ENCODE measurements around the gene ATL3.
"Not testable (repeated sequence)": the region's sequence is repeated elsewhere in the genome, so short reads cannot be mapped to it uniquely, and the experiment has no call there.

ATL3 gene

DNA sequence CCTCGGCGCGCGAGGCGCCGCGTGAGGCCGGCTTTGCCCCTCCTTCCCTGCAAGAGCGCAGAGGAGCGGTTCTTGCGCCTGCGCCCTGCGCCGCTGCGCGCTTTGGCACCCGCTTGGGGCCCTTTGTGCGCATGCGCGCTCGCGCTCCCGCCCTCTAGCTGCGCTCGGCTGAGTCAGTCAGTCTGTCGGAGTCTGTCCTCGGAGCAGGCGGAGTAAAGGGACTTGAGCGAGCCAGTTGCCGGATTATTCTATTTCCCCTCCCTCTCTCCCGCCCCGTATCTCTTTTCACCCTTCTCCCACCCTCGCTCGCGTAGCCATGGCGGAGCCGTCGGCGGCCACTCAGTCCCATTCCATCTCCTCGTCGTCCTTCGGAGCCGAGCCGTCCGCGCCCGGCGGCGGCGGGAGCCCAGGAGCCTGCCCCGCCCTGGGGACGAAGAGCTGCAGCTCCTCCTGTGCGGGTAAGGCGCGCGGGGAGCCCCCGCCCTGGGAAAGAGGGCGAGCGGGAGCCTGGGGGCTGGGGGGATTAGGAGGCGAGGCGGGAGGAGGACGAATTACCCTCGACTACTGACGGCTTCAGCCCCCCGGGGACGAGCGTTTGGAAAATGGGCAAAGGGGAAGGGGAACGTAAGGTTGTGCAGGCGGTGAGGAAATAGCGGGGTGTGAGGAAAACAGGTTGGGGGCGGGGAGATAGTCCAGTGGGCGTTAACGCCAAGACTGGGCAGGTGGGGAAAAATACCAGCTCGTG is 10.3 kb upstream of the ATL3 start, which contains the start of gene RTN3:
RTN3 (plus strand) TSS at position 180 of the 745 bp plus-strand sequence; CDS start at position 317, 137 bp downstream.
- DNase-seq (ENCODE audit: low spot score): peak; percentile 98

DNA sequence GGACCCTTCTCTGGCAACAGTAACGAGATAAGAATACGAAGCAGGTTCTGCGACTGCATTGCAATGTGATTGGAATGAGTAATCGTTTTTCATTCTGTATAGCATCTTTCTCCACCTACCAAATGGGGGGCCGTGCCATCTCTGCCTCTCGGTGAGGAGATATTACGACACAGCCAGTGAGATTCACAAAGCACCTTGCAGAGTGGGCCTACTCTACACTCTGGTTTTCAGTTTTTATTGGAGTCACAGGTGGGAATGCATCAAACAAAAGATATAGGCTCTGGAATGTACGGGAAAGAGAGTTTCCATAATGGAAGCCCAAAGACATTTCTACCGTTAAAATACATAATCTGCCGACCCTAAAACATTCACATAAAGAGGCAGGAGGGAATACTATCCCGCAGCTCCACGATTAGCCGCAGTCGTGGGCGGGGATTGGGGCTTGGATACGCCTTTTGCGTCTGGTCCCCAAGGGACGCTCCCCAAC is 9.7 kb upstream of the ATL3 start:
- DNase-seq (ENCODE audit: low spot score): no peak

DNA sequence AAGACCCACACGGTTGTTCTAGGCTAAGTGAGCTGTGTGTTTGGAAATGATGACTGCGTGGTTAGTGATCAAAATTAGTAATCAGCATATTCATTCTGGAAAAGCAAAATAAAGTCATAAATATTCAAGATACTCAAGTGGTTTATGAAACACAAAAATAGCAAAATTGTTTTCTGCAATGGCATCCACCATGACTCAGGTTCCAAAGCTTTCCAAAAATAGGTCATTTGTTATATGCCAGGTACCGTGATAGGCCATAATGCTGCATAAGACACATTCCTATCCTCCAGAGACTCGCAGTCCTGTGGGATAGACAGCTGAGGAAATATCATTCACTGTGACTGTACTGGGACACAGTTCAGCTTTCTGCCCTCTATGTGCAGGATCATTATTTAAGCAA is 2.4 kb upstream of the ATL3 start:
- DNase-seq (ENCODE audit: low spot score): no peak

DNA sequence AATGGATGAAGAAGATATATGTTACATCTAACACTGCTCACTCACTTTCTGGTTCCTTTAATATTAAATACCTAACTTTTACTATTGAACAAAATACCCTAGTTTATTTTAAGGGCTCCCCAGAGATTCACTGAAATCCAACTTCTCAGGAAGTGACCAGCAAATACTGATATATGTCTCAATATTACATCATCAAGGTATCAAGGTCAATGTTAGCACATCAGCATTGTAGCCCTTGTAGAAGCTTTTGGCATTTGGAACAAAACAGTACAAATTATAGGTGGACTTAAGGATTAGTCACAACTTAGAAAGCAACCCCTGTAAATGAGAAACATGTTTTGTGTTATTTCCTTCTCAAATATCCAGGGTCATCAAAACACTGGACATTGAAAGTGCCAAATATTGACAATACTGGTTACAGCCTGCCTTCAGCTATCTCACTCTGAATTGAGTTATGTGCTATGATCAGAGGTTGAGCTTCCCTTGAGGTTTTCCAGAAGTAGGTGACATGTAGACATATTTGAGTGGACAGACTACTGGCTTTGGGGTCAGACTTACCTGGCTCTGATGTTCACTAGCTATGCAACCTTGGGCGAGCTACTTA is 1.9 kb upstream of the ATL3 start:
- DNase-seq (ENCODE audit: low spot score): no peak

- DNase-seq (ENCODE audit: low spot score): no peak
Observed at GRCh38 chr11:63672156-63672463, 934 bp upstream of the ATL3 start.

DNA sequence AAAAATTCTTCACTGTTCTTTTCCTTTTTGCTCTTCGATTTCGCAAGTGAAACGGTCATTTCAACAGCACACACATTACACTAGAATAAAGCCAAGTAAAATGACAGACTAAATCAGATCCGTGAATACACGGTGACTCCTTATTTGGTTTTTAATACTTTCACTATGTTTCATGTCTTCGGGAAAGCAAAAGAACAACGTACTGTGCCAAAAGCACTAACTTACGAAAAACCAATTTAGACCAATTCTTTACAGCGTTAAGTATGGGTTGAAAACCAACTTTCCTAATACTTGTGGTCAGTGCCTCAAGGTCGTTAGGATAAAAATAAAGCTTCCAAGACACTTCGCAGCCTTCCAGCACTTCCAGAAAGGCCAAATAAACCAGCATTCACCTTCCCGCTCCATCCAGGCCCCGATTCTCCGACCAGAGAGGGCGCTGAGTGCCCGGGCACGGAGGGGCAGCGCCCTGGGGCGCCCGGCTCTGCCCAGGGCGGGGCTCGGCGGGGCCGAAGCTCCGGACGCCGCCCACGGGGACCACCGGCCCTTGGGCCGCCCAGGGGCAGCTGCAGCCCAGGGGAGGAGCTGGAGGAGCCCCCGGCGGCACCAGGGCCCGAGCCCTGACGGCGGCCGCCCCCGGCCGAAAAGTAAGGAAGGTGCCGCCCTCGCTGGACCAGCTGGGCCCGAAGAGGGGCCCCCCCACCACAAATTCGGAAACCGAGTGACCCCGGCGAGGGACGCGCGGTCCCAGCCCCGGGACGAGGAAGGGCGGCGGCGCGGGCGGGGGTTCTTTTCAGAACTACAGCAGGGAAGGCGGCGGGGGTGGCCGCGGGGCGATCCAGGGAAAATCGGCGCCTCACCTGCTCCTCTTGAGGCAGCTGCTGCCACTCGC is 499 bp downstream of the ATL3 start:
- peak; percentile 74 for DNase-seq (ENCODE audit: low spot score)

DNA sequence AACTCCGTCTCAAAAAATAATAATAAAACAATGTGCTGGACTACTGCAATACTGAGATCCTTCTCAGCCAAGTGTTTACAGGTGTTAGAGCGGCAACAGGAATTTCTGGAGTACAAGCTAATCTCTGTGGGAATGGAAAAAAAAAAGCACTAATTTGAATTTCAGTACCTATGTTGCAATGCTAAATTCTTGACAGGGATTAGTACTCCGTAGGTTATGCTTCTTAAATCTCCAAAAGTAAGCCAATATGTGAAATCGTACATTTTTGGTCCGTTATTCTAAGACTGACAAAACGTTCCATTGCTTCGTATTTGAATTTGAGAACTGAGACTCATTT is 1.1 kb downstream of the ATL3 start:
- no peak for DNase-seq (ENCODE audit: low spot score)

- DNase-seq (ENCODE audit: low spot score): no peak
Observed at GRCh38 chr11:63667995-63668795, 3.0 kb downstream of the ATL3 start.

GRCh38 chr11:63666874-63667273 is 4.3 kb downstream of the ATL3 start:
- DNase-seq (ENCODE audit: low spot score): no peak

DNA sequence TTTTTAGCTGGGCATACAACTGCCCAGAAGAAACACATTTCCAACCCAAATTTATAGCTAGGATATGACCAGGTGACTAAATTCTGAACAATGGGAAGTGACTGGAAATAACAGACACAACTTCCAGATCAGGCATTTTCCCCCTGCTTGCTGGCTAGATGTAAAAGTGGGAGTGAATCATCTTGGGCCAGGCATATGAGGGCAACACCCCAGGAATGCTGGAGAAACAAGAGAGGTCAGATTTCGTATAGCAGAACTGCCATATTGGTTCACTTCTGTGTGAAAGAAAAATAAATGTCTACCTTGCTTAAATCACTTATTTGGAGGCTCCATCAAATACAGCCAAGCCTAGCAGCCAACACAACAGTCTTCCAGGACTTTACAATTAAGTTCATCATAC is 7.4 kb downstream of the ATL3 start:
- no peak for DNase-seq (ENCODE audit: low spot score)

- DNase-seq (ENCODE audit: low spot score): no peak
Observed at GRCh38 chr11:63660972-63661371, 10.2 kb downstream of the ATL3 start.

- DNase-seq (ENCODE audit: low spot score): no peak
Observed at GRCh38 chr11:63652671-63653070, 18.5 kb downstream of the ATL3 start.

DNA sequence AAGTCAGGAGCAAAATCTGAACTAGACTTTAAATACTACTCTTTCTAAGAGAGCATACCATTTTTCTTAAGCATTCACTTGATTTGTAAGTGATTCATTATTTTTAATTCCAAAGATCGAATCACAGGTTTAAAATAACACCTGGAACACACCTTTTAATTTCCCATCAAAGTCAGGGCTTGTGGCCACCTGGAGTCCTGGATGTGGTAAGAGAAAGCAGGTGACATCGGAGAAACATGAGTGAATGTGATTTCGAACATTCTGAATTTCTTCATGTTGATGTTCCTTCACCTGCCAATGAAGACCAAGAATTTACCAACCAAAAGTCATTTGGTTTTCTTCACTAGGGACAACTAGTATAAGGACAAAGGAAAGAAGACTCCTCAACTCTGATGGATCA is 28.0 kb downstream of the ATL3 start:
- no peak for DNase-seq (ENCODE audit: low spot score)

DNA sequence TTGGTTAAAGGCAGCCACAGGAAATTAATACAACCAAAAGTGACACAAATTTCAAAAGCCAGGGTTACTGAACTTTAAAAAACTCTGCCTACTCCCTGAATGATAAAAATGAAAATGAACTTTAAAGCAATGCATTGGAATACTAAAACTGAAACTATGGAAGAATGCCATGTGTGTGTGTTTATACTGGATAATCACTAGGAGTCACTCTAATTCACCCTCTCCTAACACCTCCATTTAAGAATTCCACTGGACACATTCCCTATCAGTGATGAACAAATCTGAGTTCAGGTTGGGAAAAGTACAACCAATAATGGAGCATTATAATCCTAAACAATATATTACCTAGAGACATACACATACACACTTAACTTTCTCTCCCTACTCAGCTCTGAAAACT is 29.4 kb downstream of the ATL3 start:
- no peak for DNase-seq (ENCODE audit: low spot score)

DNA sequence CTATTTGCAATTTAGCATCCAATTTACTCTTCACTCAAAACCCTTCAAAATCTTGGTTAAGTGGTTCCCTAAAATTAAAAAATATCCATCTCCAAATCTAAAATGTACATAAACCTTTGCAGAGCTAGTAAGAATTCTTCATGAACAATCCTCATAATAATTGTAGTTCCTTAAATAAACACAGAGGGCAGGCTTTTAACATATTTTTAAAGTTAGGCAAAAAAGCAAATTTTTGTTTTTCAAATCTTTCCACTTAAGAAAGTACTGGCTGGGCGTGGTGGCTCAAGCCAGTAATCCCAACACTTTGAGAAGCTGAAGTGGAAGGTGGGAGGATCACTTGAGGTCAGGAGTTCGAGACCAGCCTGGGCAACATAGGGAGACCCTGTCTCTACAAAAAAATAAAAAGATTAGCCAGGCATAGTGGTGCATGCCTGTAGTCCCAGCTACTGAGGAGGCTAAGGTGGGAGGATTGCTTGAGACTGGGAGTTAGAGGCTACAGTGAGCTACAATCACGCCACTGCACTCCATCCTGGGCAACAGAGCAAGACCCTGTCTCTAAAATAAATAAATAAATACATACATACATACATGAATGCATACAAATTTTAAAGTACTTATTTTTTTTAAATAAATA is 31.9 kb downstream of the ATL3 start:
- DNase-seq (ENCODE audit: low spot score): peak; percentile 30

GRCh38 chr11:63638436-63638835 is 32.7 kb downstream of the ATL3 start:
- DNase-seq (ENCODE audit: low spot score): not testable (repeated sequence)

DNA sequence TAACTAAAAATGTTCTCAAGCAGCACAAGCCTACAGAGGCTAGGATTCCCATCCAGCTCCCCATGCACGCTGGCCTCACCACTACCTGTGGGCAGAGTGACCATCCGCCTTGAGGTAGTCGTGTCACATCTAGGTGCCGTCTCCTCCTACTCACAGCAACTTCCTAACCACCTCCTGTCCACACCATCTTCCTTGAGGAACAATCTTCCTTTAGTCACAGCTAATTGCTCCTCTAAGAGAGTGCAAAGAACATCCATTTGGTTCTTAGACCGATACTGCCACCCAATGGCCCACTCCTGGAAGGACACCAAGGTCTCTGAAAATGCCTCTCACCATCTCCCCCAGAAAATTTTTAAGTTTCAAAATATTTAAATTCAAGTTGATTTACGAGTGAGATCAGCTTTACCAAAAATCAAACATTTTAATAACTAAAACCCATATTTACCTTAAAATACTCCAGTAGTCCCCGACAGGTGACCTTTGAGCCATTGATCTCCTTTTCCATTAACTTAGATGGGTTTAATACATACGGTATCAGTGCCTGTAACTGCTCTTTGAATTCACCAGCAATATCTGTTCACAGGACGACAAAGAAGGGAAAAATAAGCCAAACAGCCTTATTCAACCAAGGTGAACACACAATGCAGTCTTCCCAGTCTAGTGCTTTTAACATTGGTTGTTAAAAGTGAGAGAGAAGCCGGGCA is 35.3 kb downstream of the ATL3 start:
- peak; percentile 91 for DNase-seq (ENCODE audit: low spot score)

DNA sequence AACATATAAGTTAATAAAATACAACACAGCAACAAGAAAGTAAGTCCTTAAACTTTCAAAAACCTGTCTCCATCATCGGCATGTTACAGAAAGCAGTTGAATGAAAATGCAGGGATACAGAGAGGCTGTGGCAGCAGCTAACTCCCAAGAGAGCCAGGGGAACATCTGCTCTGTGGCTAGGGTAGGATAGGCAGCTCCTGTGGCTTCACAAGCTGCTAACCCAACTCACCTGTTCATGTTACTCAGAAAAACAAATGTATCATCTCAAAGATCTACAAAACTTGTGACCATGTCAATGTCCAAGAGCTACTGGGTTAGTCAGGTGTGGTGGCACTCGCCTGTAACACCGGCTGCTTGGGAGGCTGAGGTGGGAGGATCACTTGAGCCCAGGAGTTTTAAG is 41.8 kb downstream of the ATL3 start:
- no peak for DNase-seq (ENCODE audit: low spot score)

DNA sequence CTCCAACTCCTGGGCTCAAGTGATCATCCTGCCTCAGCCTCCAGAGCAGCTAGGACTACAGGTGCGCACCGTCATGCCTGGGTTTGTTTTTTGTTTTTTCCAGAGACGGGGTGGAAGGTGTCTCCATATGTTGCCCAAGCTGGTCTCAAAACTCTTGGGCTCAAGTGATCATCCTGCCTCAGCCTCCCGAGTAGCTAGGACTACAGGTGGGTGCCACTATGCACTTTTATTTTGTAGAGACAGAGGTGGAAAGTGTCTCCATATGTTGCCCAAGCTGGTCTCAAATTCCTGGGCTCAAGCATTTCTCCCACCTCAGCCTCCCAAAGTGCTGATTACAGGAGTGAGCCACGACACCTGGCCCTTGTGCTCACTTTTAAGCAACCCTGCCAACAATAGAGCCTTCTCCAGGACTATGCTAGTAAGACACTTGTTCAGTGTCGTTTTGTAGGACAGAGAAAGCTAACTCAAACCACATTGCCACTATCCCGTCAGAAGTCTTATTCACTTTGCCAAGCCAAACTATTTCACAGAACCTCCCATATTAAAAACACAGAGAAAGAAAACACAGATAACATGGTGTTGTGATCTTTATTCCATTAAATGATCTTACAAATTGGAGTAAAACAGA is 47.5 kb downstream of the ATL3 start:
- DNase-seq (ENCODE audit: low spot score): no peak

DNA sequence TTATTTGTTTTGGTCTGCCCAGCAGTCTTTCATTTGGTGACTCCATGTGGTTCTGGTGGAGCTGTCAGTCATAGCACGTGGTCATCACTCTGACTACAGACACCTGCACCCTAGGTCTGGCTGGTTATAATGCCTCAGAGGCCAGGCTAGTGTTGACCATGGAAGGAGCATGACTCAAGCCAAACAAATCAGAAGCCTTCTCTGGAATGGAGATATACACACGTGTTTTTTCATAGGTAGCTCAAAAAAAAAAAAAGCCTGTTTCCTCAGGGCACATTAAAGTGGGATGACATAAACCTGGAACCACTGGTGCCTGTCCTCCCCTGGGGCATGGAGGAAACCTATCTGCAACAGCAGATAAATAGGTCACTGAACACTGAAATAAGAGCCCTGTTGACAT is 48.9 kb downstream of the ATL3 start:
- no peak for DNase-seq (ENCODE audit: low spot score)

DNA sequence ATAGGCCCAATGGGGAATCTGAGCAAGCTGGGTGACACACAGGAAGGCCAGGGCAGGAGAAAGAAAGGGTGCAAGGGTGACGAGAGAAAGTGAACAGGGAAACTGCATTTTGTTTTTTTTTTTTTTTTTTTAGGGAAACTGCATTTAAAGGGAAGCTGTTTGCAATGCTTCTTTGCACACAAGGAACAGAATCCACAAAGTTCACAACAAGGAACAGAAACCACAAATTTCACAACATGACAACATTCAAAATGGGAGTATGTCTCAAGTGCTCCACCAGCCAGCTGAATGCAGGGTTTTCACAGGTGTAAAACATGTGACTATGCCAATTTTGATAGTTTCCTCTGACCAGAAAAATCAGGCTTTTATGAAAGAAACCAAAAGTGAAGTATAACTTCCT is 50.1 kb downstream of the ATL3 start:
- DNase-seq (ENCODE audit: low spot score): peak; percentile 79

Measured in pons (tissue), 1 donor.